ENCODE data around the gene ALPP.

The ALPP gene

GRCh38 chr2:232340171-232340935 is 38.2 kb upstream of the ALPP start:
- DNase-seq (ENCODE audit: insufficient read length, low spot score) (no peak), FAIRE-seq (no peak)

GRCh38 chr2:232341061-232341738 is 37.4 kb upstream of the ALPP start:
- DNase-seq (ENCODE audit: insufficient read length, low spot score) (no peak), FAIRE-seq (no peak)

GRCh38 chr2:232341739-232342126 is 36.8 kb upstream of the ALPP start:
- DNase-seq (ENCODE audit: insufficient read length, low spot score) (no peak), FAIRE-seq (no peak)

- DNase-seq (ENCODE audit: insufficient read length, low spot score), result no peak
- no peak for FAIRE-seq
Measured at GRCh38 chr2:232342635-232343565, 35.7 kb upstream of the ALPP start.

GRCh38 chr2:232343821-232344220 is 34.7 kb upstream of the ALPP start:
- no peak for FAIRE-seq
- no peak for DNase-seq (ENCODE audit: insufficient read length, low spot score)

GRCh38 chr2:232345251-232345650 is 33.3 kb upstream of the ALPP start:
- FAIRE-seq, result no peak
- DNase-seq (ENCODE audit: insufficient read length, low spot score), result no peak

GRCh38 chr2:232347369-232347768 is 31.2 kb upstream of the ALPP start:
- FAIRE-seq (no peak), DNase-seq (ENCODE audit: insufficient read length, low spot score) (no peak)

DNA sequence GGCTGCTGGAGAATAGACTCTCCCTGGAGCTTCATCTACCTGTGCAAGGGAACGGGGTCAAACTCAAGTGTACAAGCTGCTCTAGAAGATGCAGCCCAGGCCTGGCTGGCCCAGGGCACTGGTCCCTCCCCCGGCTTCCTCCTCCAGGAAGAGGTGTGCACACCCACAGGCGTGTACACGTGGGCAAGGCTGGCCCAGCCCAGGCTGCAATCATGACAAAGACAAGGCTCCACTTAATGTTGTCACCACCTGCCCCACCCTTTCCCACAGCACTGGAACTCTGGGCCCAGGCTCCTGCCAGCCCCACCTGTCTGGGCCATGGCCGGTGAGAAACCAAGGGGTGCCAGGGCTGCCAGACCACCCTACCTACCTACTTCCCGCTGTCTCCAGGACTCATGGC is 29.6 kb upstream of the ALPP start:
- DNase-seq (ENCODE audit: insufficient read length, low spot score) (no peak), FAIRE-seq (peak; percentile 13)

DNA sequence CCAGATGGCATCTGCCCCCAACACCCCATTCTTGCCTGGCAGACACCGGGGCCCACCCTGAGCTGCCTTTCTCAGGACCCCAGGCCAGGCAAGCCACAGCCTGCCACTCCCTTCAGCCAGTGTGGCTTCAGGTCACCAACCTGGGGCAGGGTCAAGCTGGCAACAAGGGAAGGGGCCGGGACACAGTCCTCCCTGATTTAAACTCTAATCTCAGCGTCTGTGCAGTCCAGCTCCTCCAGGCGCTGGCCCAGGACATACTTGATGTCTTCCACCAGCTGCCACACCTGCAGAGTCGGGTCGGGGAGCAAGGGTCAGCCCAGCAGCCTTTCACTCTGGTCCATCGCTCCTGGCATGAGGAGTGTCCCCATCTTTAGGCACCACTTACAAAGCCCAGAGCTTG is 29.0 kb upstream of the ALPP start:
- FAIRE-seq (no peak), DNase-seq (ENCODE audit: insufficient read length, low spot score) (no peak)

- FAIRE-seq, result no peak
- DNase-seq (ENCODE audit: insufficient read length, low spot score), result no peak
Measured at GRCh38 chr2:232349946-232350635, 28.5 kb upstream of the ALPP start.

DNA sequence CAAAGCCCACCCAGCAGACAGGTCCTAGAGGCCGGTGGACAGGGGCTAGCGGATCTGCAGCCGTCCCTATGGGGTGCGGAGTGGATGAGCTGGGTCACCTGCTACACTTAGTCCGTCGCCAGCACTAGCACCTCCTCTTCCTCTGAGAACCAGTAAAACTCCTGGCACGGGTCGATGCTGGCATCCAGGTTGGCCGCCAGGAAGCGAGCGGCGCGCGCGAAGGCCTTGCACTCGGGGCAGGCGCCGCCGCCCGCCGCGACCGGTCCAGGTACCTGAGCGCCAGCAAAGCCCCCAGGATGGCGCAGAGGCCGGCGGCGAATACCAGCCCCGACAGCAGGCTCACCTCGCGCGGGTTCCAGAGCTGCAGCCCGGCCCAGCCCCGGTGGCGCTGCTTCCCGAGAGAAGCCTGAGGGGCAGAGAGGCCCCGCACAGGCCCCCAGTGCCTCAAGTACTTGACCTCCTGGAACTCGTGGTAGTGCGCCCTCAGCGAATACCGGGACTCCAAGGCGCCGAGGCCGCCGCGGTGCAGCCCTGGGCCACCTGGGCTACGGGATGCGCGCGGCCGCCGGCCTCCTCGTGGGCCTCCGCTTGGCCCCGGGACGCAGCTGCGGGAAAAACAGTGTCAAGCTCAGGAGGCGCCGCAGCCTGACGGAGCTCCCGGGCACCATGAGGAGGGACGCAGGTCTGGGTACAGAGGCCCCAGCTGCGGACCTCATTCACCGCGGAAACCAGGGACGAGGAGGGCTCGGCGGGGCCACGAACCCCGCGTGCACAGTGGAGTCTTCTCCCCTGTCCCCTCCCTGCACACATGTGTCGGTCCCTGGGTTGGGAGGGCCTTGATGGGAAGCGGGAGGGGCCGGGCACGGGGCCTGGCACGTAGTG is 27.5 kb upstream of the ALPP start:
- FAIRE-seq (no peak), DNase-seq (ENCODE audit: insufficient read length, low spot score) (no peak)

GRCh38 chr2:232351686-232352510 is 26.7 kb upstream of the ALPP start:
- FAIRE-seq, result no peak

DNA sequence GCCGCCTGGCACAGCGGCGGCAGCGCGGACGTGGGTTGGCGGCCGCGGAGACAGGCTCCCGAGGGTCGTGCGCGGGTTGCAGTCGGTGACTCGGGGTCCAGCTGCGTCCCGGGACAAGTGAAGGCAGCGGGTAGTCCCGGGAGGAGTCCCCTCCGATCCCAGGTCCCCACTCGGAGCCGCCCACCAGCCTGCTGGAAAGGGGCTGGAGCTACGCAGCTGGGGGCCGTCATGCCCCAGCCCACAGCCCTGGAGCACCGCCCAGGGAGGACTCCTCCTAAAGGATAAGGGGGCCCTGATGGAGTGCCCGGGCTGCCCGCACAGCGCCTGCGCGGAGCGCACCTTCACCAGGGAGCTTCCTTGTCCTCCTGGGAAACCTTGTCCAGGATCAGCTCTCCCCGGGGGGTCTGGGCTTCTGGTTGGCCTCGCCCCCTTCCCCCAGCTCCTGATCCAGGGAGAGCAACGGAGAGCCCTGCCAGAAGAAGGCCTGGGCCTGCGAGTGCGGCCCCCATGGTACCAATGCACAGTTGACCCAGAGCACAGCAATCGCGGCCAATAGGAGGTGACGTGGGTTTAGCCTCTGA is 25.9 kb upstream of the ALPP start:
- DNase-seq (ENCODE audit: insufficient read length, low spot score), result no peak
- no peak for FAIRE-seq

More at GRCh38 chr2:232351686-232352510, 26.7 kb upstream of the ALPP start:
- DNase-seq (ENCODE audit: insufficient read length, low spot score), result no peak

DNA sequence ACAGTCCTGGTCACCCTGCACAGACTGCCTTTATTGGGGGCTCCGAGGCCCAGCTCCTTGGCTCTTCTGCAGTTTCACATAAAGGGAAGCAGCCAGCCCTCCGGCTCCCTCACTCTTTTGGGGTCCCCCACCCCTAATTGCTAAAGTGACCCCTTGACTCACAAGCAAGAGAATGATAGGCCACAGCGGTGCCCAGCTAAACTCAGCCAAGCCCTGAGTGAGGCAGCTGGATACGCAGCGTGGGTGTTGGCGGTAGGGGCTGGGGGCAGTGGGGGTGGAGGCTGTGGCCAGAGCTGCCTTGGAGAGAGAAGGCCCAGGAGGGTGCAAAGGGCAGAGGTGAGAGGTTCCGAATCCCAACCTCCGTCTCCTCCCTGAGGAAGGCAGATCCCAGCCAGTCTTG is 25.5 kb upstream of the ALPP start:
- no peak for FAIRE-seq
- DNase-seq (ENCODE audit: insufficient read length, low spot score), result no peak

GRCh38 chr2:232353660-232354059 is 24.9 kb upstream of the ALPP start:
- no peak for DNase-seq (ENCODE audit: insufficient read length, low spot score)
- FAIRE-seq, result no peak

DNA sequence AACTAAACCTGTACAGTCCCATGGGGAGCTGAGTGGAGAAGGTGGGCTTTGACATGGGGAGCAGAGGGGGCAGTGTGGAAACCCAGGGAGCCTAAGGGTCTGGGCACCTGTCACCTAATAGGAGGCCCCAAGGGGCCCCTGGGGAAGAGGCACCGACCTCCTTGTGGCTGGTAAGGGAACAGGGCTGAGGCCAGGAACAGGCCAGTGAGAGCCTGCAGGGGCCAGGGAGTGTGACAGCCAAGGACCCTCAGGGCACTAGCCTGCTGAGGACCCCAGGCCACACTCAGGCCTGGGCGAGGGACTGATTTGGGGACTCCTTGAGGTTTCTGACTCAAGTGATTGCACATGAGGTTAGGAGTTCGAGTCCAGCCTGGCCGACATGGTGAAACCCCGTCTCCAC is 24.5 kb upstream of the ALPP start:
- FAIRE-seq (no peak), DNase-seq (ENCODE audit: insufficient read length, low spot score) (no peak)

DNA sequence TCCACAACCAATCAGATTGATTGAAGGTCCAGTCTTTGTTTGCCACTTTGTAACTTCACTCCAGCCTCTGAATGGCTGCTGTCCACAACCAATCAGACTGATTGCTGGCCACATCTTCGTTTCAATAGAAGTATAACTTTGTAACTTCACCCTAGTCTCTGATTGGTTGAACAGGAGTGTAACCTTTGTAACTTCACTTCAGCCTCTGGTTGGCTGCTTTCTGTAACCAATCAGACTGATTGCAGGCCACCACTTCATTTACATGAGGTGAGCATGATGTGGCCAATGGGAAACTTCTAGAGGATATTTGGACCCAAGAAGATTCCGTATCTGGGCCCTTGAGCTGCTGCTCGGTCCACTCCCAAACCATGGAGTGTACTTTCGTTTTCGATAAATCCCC is 16.9 kb upstream of the ALPP start:
- no peak for DNase-seq (ENCODE audit: insufficient read length, low spot score)
- FAIRE-seq, result no peak

GRCh38 chr2:232362174-232362900 is 16.2 kb upstream of the ALPP start:
- DNase-seq (ENCODE audit: insufficient read length, low spot score) (no peak), FAIRE-seq (no peak)
